HK-2 (cell line): ENCODE data around the gene CACNA1A.

Source experiments
- DNase-seq: peaks from one replicate; pipeline ENCODE4 v3.0.0-alpha.2; 2018; ENCODE audit not compliant: unreplicated experiment

The CACNA1A gene

GRCh38 chr19:13493516-13494310 lies 12.6 kb downstream of the CACNA1A start:
- DNase-seq = no peak

- no peak for DNase-seq
Observed at GRCh38 chr19:13492128-13492527, 14.2 kb downstream of the CACNA1A start.

- no peak for DNase-seq
Observed at GRCh38 chr19:13487985-13488384, 18.3 kb downstream of the CACNA1A start.

DNA sequence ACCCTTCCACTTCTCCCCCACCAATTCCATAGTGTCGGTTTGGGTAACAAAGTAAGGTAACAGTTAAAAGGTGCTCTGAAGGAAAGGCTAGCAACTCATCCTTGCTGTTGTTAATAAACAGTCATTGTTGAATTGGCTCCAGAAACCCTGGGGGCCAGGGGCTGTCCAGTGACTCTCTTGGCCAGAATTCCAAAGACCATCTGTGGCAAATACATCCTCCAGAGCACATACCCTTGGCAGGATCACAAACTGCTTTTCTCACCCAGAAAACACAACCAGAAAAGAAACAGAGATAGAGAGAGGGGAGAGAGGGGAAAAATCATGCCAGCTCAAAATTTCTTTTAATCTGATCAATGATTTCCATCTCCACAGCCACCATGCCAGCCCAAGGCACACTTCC lies 22.1 kb downstream of the CACNA1A start:
- DNase-seq = no peak

DNA sequence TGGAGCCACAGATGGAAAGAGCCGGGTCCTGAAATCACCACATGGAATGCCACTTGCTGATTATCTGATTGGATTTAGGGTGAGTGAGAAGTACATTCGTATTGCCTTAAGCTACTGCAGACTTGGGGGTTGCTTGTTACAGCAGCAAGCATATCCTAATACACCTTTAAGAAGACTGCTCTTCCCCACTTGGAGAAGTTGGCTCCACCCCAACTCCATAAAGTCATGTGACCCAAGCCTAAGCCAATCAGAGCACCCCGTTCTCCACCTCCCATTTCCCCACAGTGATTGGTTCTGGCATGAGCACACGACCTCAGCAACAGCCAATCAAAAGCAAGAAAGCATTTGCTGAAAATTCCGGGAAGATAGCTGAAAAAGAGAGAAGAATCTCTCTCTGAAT lies 23.1 kb downstream of the CACNA1A start:
- no peak for DNase-seq

DNA sequence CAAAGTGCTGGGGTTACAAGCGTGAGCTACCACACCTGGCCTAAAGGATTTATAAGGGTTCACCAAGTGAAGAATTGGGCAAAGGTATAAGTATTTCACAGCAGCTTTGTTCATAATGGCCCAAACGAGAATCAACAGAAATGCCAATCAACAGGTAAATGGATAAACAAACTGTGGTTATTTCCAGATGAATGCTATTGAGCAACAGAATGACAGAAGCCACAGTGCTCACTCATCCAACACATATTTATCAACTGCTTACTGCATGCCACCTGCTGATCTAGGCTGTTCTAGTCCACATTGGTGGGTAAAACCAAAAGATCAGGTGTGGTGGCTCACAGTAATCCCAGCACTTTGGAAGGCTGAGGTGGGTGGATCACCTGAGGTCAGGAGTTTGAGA lies 27.7 kb downstream of the CACNA1A start:
- no peak for DNase-seq

DNA sequence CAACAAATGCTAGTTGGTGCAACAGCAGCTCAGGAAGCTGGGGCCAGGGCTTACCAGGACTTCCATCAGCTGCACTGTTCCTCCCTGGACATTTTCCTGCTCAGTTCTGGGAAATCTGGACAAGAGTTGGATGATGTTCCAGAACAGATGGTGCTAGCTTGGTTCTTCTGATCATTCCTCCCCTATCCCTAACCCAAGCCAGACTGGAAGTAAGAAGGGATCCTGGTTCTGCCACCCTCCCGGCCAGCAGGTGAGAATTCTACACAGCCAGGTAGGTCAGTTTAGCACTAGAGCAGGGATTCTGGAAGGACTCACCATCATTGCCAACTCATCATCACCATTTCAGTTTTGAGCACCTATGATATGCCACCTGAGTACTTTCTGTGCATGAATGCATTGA lies 30.2 kb downstream of the CACNA1A start:
- no peak for DNase-seq

- no peak for DNase-seq
Observed at GRCh38 chr19:13475044-13475443, 31.2 kb downstream of the CACNA1A start.

DNA sequence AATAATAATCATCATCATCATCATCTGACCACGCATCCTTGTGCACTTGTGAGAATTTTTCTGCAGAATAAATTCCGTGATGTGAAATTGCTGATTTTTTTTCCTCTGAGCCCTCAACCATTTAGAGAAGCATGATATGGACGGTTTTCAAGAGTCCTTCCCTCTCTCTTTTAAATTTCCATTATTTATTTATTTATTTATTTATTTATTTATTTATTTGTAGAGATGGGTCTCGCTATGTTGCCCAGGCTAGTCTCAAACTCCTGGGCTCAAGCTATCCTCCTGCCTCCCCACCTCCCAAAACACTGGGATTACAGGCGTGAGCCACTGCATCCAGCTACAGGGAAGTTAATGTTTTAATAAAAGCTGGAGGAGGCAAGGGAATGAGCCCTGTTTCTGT lies 39.6 kb downstream of the CACNA1A start:
- no peak for DNase-seq

- DNase-seq = peak; percentile 6
Observed at GRCh38 chr19:13463296-13463695, 43.0 kb downstream of the CACNA1A start.

- DNase-seq = no peak
Observed at GRCh38 chr19:13461536-13461935, 44.7 kb downstream of the CACNA1A start.

DNA sequence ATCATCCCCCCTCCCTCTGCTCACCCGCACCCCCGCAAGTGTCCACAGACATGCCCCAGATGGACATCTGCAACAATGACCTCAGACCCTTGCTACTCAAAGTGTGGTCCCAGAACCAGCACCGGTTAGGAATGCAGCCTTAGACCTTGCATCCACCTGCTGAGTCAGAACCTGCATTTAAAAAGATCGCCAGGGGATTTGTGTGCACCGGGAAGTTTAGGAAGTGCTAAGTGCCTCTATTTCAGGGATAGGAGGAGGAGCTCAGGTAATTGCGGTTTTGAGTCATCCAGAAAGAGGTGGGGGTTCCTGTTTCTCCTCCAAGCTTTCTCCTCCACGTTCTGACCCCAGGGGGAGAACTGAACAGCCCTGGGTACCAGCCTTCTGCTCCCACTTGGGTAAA lies 46.2 kb downstream of the CACNA1A start:
- DNase-seq = no peak

DNA sequence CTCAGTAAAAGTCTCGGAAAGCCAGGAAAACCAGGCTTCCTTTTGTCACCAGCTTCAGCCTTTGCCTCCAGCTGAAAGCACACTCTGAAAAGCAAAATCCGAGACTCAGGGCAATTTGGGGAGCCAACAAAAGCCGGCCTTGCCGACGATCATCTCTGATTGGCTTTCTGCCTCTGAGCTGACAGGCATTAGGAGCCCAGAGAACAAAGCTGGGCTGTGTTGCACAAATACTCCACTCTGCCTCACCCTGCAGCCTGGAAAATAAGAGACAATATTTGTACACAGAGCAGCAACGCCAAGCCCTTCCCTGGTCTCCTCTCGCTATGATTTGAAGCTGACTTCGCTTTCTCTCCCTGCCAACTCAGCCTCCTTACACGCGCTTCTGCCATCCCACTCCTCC lies 46.9 kb downstream of the CACNA1A start:
- no peak for DNase-seq

- DNase-seq = no peak
Observed at GRCh38 chr19:13451434-13451995, 54.8 kb downstream of the CACNA1A start.

DNA sequence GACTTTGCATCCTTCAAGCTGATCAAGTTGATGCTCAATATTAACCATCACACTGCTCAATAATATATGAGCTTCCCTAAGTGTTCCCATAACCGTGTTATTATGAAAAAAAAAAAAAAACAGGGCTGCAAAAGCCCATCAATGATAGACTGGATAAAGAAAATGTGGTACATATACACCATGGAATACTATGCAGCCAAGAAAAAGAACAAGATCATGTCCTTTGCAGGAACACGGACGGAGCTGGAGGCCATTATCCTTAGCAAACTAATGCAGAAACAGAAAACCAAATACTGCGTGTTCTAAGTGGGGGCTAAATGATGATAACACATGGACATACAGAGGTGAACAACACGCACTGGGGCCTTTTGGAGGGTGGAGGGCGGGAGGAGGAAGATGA lies 58.3 kb downstream of the CACNA1A start:
- no peak for DNase-seq

- DNase-seq = peak; percentile 31
Observed at GRCh38 chr19:13441810-13442512, 64.3 kb downstream of the CACNA1A start.

GRCh38 chr19:13437919-13438618 lies 68.2 kb downstream of the CACNA1A start:
- no peak for DNase-seq

DNA sequence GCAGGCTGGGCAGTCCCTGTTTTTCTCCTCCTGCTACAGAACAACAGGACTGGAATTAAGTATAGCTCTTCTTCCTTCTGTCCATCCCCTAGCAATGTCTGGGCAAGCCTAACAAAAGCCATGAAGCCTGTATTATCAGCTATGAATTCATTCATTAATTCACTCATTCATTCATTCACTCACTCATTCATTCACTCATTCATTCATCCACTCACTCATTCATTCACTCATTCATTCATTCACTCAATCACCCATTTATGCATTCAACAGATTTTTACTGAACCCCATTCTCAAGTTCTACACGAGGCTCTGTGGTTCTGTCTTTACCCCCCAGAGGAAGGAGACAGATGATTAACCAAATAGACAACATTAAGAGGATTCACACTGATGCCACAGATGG lies 69.9 kb downstream of the CACNA1A start:
- no peak for DNase-seq

DNA sequence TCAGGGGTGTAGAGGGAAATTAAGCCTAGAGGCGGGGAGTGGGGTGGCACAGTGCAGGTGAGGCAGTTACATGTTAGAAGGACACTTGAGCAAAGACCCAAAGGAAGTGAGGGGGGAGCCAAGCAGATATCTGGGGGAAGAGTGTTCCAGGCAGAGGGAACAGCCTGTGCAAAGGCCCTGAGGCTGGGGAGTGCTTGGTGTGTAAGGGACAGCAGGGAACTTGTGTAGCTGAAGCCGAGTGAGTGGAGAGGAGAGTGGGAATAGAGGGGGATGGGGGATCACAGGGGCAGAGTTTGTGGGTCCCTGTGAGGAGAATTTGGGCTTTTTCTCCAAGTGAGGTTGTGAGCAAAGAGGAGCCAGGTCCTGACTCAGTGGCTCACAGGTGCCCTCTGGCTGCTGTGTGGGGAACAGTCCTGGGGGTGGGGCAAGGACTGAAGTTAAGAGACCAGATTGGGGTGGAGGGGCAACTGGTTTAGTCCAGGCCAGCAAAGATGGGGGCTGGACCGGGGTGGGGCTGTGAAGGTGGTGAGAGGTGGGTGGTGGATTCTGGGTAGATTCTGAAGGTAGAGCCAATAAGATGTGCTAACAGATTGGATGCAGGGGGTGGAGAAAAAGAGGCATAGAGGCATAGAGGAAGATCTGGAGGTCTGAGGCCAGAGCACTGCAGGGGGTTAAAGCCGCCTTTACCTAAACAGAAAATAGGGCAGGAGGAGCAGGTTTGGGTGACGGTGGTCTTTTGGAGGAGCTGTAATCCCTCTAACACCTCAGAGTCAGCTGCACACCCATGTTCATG lies 75.3 kb downstream of the CACNA1A start:
- DNase-seq = peak; percentile 57

- no peak for DNase-seq
Observed at GRCh38 chr19:13429563-13429962, 76.7 kb downstream of the CACNA1A start.

DNA sequence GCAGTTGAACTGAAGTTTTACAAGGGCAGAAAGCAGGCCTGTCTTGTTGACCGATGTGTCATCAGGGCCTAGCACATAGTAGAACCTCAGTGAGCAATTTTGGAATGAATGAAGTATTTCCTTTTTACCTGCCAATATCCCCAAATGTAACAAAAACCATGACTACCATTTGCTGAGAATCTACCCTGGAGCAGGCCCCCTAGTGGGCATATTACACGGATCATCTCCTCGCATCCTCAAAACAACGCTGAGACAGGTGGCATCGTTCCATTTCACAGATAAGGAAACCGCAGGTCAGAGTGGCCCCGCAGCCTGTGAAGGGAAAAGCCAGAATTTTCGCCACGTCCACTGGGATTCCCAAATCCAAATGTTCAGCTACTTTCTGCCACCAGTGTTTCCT lies 77.9 kb downstream of the CACNA1A start:
- no peak for DNase-seq
